Sigmoid colon (tissue), 4 donors: ENCODE data around the gene CPXM1.

Experiments
- CTCF ChIP-seq, 4 experiments: fragments of 450-650 bp in 3 of 4; fragments of 200-600 bp in 1 of 4; IDR thresholded peaks; one replicate each; pipeline ENCODE4 v1.5.1; 2016 to 2019; ENCODE audit warnings: antibody characterized with exemption in 4 of 4, mild to moderate bottlenecking in 3 of 4, moderate library complexity in 2 of 4
- EP300 ChIP-seq, 4 donors: sonication (generic); formaldehyde crosslinking; IDR thresholded peaks; one replicate each; pipeline ENCODE4 v1.6.1; 2017; ENCODE audit warnings: antibody characterized with exemption in 4 of 4

- TF ChIP-seq CTCF (IDR thresholded peaks at IDR 0.05) (no peak), EP300 (IDR thresholded peaks at IDR 0.05) (no peak)
Observed at GRCh38 chr20:2749343-2749950, 51.0 kb downstream of the CPXM1 start.
